GM12891 (cell line): ENCODE measurements around the gene FPR2.

Source experiments
- DNase-seq: peaks from one replicate; pipeline ENCODE4 v3.0.0; 2011; ENCODE audit warnings: low spot score; ENCODE audit not compliant: insufficient read length
- FAIRE-seq: peaks from 2 replicates; lab custom pipeline; 2011; peaks lifted over from hg19 to GRCh38; lab: Jason Lieb, UNC
- PAX5 ChIP-seq: IDR thresholded peaks from 2 replicates; pipeline ENCODE4 v1.6.1; 2011; ENCODE audit warnings: low read length, moderate library complexity, mild to moderate bottlenecking; ENCODE audit not compliant: insufficient read depth, severe bottlenecking
- POLR2A ChIP-seq: IDR thresholded peaks from 2 replicates; pipeline ENCODE4 v1.6.1; 2011; ENCODE audit warnings: low read depth, low read length, control low read depth
- POLR2AphosphoS5 ChIP-seq: IDR thresholded peaks from 2 replicates; pipeline ENCODE4 v1.6.1; 2011; ENCODE audit warnings: low read depth, low read length, control low read depth
- POU2F2 ChIP-seq: IDR thresholded peaks from 2 replicates; pipeline ENCODE4 v1.6.1; 2011; ENCODE audit warnings: low read depth, mild to moderate bottlenecking, control low read depth, low read length, moderate library complexity
- SPI1 ChIP-seq: IDR thresholded peaks from 2 replicates; pipeline ENCODE4 v1.6.1; 2011; ENCODE audit warnings: low read depth, low read length, control low read depth
- TAF1 ChIP-seq: IDR thresholded peaks from 2 replicates; pipeline ENCODE4 v1.6.1; 2011; ENCODE audit warnings: low read depth, low read length, control low read depth

FPR2 gene

DNA sequence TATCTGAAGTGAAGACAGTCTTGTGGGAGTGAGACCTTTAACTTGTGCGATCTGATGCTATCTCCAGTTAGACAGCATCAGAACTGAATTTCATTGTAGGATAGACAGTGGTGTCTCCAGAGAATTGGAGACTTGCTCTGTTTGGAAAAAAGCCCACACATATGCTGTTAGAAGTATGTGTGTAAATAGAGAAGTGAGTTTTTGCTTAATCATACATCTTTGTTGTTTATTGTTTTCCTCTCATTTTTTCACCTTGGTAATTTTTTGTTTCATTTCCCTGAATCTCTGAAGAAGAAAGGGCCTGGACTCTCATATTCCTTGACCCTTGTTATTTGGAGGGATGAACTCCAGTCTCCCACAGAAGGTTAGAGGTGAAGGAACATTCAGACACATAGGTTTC is 55.7 kb downstream of the FPR2 start:
- FAIRE-seq, result no peak
- DNase-seq, result no peak
- no peak for TF ChIP-seq PAX5
- no peak for TF ChIP-seq POU2F2
- no peak for TF ChIP-seq POLR2AphosphoS5
- no peak for TF ChIP-seq POLR2A
- no peak for TF ChIP-seq SPI1
- no peak for TF ChIP-seq TAF1

DNA sequence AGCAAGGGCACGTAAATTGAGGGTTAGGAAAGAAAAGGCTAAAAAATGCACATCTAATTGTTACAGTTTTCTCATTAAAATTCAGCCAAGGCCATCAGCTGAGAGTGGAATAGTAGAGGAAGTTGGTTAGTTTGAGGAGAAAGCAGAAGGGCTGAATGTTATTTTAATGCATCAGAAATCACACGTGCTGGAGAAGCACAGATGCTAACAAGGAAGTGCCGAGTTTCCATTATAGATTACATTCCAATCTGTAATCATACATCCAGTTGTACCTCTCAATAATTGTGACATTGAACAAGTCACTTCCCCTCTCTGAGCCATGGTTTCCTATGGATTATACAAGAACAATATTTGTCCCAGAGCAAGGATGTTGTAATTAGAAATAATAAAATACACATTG is 59.0 kb downstream of the FPR2 start:
- no peak for TF ChIP-seq POLR2A
- TF ChIP-seq SPI1, result no peak
- TF ChIP-seq POLR2AphosphoS5, result no peak
- no peak for TF ChIP-seq TAF1
- no peak for TF ChIP-seq PAX5
- TF ChIP-seq POU2F2, result no peak
- FAIRE-seq (no peak), DNase-seq (no peak)
